ENCODE measurements around the gene NUAK1. TPM values are rescaled to one million over a fixed set of nuclear protein-coding genes. Genes with fewer than 3 reads are reported as not detected.
A peak's percentile ranks its signal among the peaks of the same experiment; 100 is the strongest.

Gene NUAK1
- total and polyA plus RNA-seq, 2 donors from 2014 or later, result 2.9 to 28.8 TPM

DNA sequence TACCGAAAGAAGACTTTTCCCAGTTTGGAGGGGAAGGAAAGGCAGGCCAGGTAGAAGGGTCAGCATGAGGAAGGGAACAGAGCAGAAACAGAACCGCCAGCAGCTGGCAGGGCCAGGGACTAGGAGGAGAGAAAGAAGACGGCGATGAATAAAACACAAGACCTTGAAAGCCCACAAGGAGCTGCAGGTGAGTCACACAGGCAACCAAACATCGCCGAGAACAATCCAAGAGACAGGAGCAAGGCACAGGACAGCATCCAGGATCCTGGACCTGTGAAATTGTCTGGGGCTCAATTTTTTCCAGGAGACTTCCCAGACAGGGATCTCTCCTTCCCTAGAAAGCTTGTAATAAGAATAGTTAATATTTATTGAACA, 47.3 kb downstream of the NUAK1 start:
- Histone ChIP-seq H3K27me3 (ENCODE audit: control insufficient read depth, insufficient read depth, low read length) (no peaks in the 10 kb centered on the region), H3K27ac (ENCODE audit: low read depth in 2 of 2, low read length in 2 of 2) (peak overlapping the region; percentile 65), H3K4me3 (ENCODE audit: low read length in 3 of 3) (no peak overlapping the region), H3K4me1 (ENCODE audit: control insufficient read depth in 2 of 3, insufficient read depth in 2 of 3, low read depth in 1 of 3, low read length in 3 of 3) (peaks cover 0 to 19% (median 19%) of the 10 kb centered on the region in 3 donors), H3K9ac (ENCODE audit: low read length in 3 of 3) (peak overlapping the region in 1 of 3 donors; percentile 36), H3K36me3 (ENCODE audit: control insufficient read depth in 2 of 3, insufficient read depth in 3 of 3, low read length in 3 of 3) (no peaks in the 10 kb centered on the region), H3K9me3 (ENCODE audit: control insufficient read depth in 2 of 3, insufficient read depth in 1 of 3, low read length in 3 of 3) (no peaks in the 10 kb centered on the region)
- no peak for TF ChIP-seq CTCF (IDR thresholded peaks at IDR 0.05; ENCODE audit: borderline replicate concordance, extremely low read depth, insufficient read depth)
- FAIRE-seq, result no peak
- DNase-seq, result no peak
- intact Hi-C loops (cut with DNase I), result no loop called here

- DNase-seq (peak in 2 of 5 donors; percentile 56 to 75), FAIRE-seq (no peak)
- Histone ChIP-seq H3K9ac (ENCODE audit: low read length in 3 of 3) (no peak overlapping the region), H3K4me3 (ENCODE audit: low read length in 3 of 3) (no peak overlapping the region), H3K27me3 (ENCODE audit: control insufficient read depth, insufficient read depth, low read length) (no peaks in the 10 kb centered on the region), H3K36me3 (ENCODE audit: control insufficient read depth in 2 of 3, insufficient read depth in 3 of 3, low read length in 3 of 3) (no peaks in the 10 kb centered on the region), H3K4me1 (ENCODE audit: control insufficient read depth in 2 of 3, insufficient read depth in 2 of 3, low read depth in 1 of 3, low read length in 3 of 3) (peaks cover 0 to 18% (median 13%) of the 10 kb centered on the region in 3 donors), H3K9me3 (ENCODE audit: control insufficient read depth in 2 of 3, insufficient read depth in 1 of 3, low read length in 3 of 3) (no peaks in the 10 kb centered on the region), H3K27ac (ENCODE audit: low read depth in 2 of 2, low read length in 2 of 2) (peak overlapping the region; percentile 65)
- intact Hi-C loops (cut with DNase I), result no loop called here
- TF ChIP-seq CTCF (IDR thresholded peaks at IDR 0.05; ENCODE audit: borderline replicate concordance, extremely low read depth, insufficient read depth), result no peak
Measured at GRCh38 chr12:106090591-106091445, 47.9 kb downstream of the NUAK1 start.

DNA sequence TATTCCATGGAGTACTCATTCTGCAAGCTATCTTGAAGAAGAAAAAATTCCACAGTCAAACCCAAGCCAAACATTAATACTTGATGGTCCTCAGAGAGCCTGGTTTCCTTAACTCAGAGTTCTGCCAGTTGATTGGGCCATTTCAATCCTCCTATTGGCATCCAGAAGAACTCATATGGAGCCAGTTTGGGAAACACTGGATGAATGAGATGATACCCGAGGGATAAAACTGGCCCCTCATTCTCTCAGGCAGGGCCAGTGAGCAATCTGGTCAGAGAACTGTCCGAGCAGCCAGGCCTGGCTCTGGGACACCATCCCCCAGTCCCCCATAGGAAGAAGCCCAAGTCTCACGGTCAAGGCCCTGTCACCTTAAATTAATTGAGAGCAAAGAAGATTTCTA, 48.8 kb downstream of the NUAK1 start:
- Histone ChIP-seq H3K27me3 (ENCODE audit: control insufficient read depth, insufficient read depth, low read length) (no peaks in the 10 kb centered on the region), H3K9ac (ENCODE audit: low read length in 3 of 3) (no peak overlapping the region), H3K27ac (ENCODE audit: low read depth in 2 of 2, low read length in 2 of 2) (peak overlapping the region in 1 of 2 donors; percentile 65), H3K4me3 (ENCODE audit: low read length in 3 of 3) (no peak overlapping the region), H3K36me3 (ENCODE audit: control insufficient read depth in 2 of 3, insufficient read depth in 3 of 3, low read length in 3 of 3) (no peaks in the 10 kb centered on the region), H3K9me3 (ENCODE audit: control insufficient read depth in 2 of 3, insufficient read depth in 1 of 3, low read length in 3 of 3) (no peaks in the 10 kb centered on the region), H3K4me1 (ENCODE audit: control insufficient read depth in 2 of 3, insufficient read depth in 2 of 3, low read depth in 1 of 3, low read length in 3 of 3) (peaks cover 0 to 12% (median 8%) of the 10 kb centered on the region in 3 donors)
- no peak for DNase-seq
- TF ChIP-seq CTCF (IDR thresholded peaks at IDR 0.05; ENCODE audit: borderline replicate concordance, extremely low read depth, insufficient read depth), result no peak
- intact Hi-C loops (cut with DNase I), result no loop called here
- FAIRE-seq, result no peak
